NCI-H1694 (cell line): ENCODE measurements around the gene MLXIP.
"Not testable (repeated sequence)": the region's sequence is repeated elsewhere in the genome, so short reads cannot be mapped to it uniquely, and the experiment has no call there.

Source experiments
- DNase-seq: peaks from one replicate; lab custom pipeline; 2025; lab: John Stamatoyannopoulos, UW

The MLXIP gene

DNA sequence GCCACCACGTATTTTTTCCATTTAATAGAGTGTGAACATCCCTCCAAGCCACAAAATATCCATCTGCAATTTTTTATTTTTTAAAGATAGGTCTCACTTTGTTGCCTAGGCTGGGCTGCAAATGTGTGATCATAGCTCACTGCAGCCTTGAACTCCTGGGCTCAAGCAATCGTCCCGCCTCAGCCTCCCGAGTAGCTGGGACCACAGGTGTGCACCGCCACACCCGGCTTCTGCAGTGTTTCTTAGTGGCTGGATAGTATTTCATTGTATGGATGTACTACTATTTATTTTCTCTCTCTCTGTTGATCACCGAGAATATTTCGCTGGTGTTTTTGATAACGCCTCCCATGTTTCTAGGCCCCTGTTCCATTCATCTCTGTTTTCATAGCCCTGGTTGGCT lies 17.5 kb downstream of the MLXIP start:
- DNase-seq = no peak

DNA sequence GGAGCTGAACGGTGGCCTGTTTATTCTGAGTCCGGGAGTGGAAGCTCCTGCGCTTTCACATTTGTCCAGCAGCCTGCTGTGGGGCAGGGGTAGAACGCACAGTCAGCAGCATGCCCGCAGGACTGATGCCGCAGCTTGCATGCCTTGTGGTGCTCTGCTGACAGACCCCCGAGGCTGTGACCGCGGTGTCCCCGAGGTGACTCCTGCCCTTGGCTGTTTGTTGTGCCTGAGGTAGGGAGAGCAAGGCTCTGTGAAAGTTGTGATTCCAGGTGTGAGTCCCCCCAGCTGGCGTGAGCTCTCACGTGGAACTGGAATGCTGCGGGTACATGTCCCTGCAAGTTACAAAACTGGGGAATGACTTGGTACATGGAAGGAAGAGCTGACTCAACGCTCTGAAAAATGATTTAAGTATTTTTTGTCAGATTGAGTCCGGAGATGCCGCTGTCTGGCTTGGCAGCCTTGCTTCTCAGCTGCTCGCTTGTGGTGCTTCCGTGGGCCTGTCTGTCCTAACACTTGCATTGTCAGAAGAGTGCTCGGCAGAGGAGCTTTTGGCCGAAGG lies 18.1 kb downstream of the MLXIP start:
- no peak for DNase-seq

GRCh38 chr12:122097584-122097926 lies 19.0 kb downstream of the MLXIP start:
- DNase-seq = no peak

DNA sequence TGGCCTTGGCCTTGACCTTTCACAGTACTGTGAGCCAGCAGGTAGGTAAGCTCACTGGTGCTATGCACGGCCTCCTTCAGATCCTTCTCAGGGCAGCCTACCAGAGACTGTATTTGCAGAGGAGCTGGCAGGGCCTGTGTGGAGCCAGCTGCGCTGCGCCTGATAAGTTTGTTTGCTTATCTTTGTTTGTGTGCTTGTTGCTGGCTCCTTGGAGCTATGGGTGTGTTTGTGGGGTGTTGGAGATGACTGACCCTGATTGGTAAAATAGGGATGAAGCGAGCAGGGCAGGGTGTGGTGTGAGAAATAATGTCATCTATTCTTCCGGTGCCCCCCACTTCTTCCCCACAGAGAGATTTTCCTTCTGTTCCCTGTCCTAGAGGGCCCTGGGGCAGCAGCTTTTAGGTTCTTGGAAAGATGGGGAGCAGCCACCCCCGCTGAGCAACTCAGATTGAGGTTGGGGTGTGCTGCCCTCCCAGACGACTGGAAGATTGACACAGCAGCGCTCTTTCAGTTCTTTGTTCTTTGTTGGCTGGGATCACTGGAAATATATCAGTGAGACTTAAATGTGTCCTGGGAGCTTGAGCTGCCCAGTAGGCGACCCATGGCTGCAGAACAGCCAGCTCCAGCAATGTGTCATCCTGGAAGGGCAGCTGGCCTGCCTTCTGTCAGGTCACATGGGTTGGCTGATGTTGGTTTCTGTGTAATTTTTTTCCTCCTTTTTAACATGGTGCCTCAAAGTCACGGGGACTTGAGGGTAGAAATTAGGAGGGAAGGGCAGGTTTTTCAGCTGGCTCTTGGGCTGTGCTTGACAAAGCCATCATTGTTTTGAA lies 19.6 kb downstream of the MLXIP start:
- DNase-seq = peak; percentile 34

DNA sequence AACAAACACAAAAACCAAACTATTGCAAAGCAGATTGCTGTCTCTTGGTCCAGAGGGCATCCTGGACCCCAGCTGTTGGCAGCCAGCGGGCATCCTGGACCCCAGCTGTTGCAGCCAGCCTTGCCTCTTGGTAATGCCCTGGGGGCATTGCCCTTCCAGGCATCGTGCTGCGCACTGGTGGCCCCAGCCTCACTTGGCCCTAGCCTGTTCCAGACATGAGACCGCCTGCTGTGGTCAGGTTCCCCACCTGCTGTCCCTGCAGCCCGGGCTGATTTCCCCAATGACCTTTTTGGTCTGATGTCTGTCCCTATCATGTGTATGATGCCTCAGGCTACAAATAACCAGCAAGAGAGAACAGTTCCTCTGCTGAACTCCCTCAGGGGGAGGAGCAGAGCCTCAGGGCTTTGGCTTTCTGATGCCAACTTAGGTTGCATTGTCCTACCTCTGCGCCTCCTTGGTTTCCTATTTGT lies 20.8 kb downstream of the MLXIP start:
- DNase-seq = no peak

DNA sequence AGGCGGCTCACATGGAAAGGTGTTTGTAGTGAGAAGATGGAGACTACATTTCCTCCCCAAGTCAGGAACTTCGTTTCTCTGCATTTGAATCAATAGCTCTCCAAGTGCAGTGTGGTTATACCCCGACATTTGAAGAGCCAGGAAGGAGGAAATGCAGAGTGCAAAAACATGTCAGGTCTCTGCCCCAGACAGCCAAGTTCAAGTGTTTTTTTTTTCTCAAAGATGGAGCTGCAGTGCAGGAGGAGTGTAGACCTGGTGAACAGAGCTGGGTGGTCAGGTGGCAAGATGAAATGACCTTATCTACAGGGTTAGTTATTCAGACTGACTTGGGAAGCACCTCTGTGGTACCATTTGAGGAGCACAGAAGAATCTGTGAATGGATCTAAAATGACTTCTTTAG lies 21.3 kb downstream of the MLXIP start:
- no peak for DNase-seq

DNA sequence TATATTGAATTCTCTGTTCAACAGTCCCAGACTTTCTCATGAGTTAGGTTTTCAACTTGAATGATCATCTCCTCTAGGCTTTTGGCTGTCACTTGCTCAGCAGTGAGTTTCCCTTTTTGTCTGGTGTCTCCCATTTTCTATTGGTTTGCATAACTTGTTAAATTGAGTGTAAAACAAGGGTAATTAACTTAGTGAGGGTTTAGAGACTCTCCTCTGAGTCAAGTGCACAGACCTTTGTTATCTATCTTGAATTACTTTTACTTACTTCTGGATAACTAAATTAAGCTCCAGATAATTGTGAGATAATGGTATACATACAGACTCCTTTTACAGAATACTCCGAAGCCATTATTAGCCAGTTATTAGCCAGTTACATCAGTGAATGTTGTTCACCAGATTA lies 22.0 kb downstream of the MLXIP start:
- no peak for DNase-seq

DNA sequence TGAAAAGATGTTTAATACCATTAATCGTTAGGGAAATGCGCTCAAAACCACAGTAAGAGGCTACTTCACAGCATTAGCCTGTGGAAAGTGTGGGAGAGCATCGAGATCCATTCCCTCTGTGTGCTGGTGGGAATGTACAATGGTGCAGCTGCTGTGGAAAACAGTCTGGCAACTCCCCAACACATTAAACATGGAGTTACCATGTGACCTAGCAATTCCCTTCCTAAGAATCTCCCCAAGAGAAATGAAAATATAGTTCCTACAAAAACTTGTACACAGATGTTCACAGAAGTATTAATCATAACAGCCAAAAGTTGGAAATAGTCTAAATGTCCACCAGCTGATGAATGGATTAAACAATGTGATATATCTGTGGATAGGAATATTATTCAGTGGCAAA lies 23.8 kb downstream of the MLXIP start:
- no peak for DNase-seq

GRCh38 chr12:122104844-122105243 lies 26.3 kb downstream of the MLXIP start:
- DNase-seq = no peak

GRCh38 chr12:122105496-122105895 lies 26.9 kb downstream of the MLXIP start:
- DNase-seq = not testable (repeated sequence)

DNA sequence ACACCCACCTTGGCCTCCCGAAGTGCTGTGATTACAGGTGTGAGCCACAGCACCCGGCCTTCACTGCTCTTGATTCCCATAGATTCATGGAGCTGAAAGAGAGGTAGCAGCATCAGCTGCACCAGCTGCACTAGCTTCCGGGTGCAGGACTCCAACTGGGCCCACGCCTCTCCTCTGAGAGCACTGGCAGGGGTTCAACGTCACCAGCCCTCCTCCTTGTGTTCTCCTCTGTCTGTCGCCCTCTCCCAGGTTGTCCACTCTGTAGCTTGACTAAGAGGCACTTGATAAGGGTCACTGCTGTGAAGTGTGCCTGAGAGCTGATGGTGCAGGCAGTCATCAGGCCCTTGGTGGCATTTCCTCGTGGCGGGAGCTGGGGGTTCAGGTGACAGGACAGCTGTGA lies 28.3 kb downstream of the MLXIP start:
- no peak for DNase-seq

DNA sequence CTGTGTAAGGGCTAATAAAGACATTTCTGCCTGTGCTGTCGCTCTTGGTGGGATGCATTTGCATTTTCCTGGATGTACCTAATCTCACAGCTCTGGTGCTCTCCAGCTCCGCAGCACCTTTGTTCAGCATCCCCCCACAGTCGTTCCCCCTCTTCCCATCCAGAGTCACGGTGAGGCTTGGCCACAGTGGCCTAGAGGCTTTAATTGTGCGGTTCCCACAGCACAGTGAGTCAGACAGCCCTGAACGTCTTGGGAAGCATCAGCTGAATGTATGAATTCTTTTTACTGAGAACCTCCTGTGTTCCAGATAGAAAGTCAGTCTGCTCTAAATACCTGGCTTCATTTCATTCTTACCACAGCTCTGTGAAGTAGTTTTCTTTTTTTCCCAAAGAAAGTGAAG lies 28.7 kb downstream of the MLXIP start:
- no peak for DNase-seq

DNA sequence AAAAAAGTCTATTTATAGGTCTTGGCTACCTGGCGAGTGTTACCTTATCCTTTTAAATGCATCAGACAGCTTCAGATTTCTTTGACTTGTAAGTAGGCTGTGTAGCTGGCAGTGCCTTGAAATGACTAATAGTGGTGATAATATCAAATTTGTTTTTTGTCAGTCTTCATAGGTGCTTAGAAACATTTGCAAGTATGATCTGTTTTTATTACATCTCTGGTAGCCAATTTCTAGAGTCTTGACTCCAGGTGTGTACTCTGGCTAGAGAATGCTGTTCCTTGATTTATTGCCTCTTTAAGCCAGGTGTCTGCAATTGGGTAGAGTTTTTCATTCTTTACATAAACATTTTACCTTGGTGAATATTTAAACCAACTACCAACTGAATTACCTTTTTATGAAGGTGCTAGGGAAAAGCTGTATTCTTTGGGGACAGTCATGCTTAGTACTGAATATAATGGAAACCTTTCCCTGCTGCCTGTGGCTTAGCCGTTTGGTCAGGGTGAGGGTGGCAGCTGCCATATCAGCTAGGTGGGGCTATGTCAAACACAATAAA lies 32.6 kb downstream of the MLXIP start:
- DNase-seq = no peak

DNA sequence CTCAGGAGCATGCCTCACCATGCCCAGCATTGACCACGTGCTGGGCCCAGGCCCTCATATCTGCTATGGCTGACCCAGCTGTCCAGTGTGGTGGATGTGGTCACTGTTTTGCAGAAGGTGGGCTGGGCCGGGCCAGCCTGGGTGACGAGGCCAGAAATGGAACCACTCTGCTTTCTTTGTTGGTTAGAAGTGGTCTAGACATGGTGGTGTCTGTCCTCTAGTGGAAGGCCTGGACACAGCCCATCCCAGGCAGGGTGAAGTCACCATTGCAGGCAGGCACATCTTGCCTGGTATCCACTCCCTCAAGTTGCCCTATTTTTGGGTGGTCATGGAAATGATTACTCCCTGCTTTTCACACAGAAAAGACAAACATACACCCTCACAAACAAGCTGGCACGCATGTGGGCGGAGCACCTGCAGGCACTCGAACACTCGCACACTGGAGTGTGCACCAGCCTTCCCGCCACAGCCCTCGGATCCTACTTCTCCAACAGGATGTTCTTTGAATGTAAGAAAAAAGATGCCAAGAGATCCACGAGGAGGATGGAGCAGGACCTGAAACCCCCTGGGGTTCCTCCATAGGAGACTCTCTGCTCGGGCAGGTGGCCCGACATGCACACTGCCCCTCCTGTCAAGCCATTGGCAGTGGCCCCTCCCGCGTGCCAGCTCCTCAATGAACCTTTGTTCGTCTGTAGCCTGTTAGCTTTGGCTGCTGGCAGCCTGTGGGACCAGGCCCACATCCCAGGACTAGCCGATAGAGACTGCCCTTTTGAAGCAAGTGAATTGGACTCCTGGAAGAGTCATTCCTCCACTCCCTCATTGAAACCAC lies 38.4 kb downstream of the MLXIP start:
- DNase-seq = no peak

DNA sequence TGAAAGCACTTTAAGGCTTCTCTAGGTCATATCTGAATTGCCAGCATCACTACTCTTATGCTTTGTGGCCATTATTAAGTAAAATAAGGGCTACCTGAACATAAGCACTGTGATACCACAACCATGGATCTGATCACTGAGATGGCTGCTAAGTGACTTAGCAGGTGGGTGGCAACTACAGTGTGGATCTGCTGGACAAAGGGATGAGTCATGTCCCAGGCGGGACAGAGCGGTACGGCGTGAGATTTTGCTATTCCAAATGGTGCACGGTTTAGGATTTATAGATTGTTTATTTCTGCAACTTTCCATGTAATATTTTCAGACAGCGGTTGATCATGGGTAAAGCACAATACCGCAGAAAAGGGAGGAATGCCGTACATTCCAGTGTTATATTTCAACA lies 39.4 kb downstream of the MLXIP start:
- DNase-seq = no peak

GRCh38 chr12:122121341-122121740 lies 42.8 kb downstream of the MLXIP start:
- not testable (repeated sequence) for DNase-seq

- DNase-seq = no peak
These were observed 43.2 kb downstream of the MLXIP start for GRCh38 chr12:122121745-122122144.

GRCh38 chr12:122123051-122123760 lies 44.6 kb downstream of the MLXIP start:
- DNase-seq = no peak

- DNase-seq = no peak
These were observed 45.2 kb downstream of the MLXIP start for GRCh38 chr12:122123761-122124145.

DNA sequence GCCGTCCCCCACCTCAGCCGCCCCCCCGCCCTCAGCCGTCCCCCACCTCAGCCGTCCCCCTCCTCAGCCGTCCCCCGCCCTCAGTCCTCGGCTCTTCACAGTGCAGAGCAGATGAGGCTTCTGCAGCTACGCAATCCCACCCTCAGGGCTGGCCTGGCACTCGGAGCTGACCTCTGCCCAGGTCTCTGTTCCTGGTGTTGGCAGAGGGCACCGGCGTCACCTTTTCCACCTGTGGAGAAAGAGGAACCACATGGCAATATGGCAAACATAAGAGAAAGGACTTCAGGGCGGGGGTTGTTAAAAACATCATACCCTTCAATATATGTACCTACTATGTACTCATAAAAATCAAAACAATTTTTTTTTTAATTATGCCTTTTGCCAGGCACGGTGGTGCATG lies 45.8 kb downstream of the MLXIP start:
- no peak for DNase-seq

DNA sequence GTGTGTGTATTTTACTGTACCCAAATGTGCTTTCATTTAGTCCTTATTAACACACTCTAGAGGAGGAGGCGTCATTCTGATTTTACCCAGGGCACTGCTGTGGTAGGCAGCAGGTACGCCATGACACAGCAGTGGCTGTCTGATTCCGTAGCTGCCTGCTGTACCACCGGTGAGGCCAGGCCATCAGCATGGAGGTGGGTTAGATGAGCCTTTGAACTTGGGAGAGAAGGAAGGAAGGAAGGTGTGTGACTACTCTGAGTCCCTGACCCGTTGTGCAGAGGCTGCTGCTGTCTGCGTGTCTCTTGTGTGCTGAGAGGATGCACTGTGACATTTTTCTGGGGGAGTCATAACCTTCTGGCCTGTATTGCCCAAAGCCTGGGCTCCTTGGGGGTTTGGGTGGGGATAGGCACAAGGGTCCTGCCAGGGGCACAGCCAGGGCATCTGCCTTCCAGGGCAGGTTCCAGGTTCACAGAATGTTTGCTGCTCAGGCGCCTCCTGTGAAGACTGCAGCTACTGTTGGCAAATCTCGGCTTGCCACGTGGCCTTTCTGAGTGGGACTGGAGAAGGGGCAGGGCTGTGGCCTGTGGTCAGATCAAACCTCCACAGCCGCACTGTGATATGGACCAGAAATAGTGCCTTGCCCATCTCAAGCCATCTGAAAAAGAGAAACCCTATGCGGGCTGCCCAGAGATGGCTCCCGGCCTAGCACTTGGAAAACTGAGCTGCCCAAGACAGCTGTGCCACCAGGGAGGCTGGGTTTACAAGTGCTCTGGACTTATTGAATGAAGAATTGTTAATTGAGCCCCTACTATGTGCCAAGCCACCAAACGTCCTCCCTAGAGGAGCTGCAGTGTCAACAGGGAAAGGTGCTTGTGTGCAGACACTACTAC lies 47.1 kb downstream of the MLXIP start:
- DNase-seq = no peak
